ENCODE results near the gene MEGF11.

The MEGF11 gene

GRCh38 chr15:65926459-65926858 is 327.1 kb downstream of the MEGF11 start:
- H3K27ac ChIP-seq, result no peak overlapping the region
- no peak for TF ChIP-seq CTCF (conservative IDR thresholded peaks at IDR 0.05)

GRCh38 chr15:65925338-65925737 is 328.2 kb downstream of the MEGF11 start:
- TF ChIP-seq CTCF (conservative IDR thresholded peaks at IDR 0.05), result no peak
- H3K27ac ChIP-seq, result no peak overlapping the region

- H3K27ac ChIP-seq, result no peak overlapping the region
- no peak for TF ChIP-seq CTCF (conservative IDR thresholded peaks at IDR 0.05)
Measured at GRCh38 chr15:65924004-65924403, 329.5 kb downstream of the MEGF11 start.

- TF ChIP-seq CTCF (conservative IDR thresholded peaks at IDR 0.05), result no peak
- no peak overlapping the region for H3K27ac ChIP-seq
Measured at GRCh38 chr15:65923264-65923663, 330.3 kb downstream of the MEGF11 start.

GRCh38 chr15:65922621-65923020 is 330.9 kb downstream of the MEGF11 start:
- no peak for TF ChIP-seq CTCF (conservative IDR thresholded peaks at IDR 0.05)
- no peak overlapping the region for H3K27ac ChIP-seq

- no peak for TF ChIP-seq CTCF (conservative IDR thresholded peaks at IDR 0.05)
- H3K27ac ChIP-seq, result no peak overlapping the region
Measured at GRCh38 chr15:65921780-65922179, 331.8 kb downstream of the MEGF11 start.

GRCh38 chr15:65920825-65921309 is 332.7 kb downstream of the MEGF11 start:
- H3K27ac ChIP-seq, result no peak overlapping the region
- no peak for TF ChIP-seq CTCF (conservative IDR thresholded peaks at IDR 0.05)
